GM10248 (cell line): ENCODE results near the gene PIP5K1C.

ENCODE experiments used
- CTCF ChIA-PET: fragments of 300-600 bp; sonication (Branson Sonifier 250); formaldehyde crosslinking; extraction: SDS; loops from one replicate; lab custom pipeline; 2021; ENCODE audit warnings: antibody characterized with exemption; lab: Yijun Ruan, JAX
- POLR2A ChIA-PET: fragments of 350-650 bp; sonication (Branson Sonifier 250); formaldehyde crosslinking; extraction: SDS; loops from one replicate; lab custom pipeline; 2020; ENCODE audit warnings: antibody characterized with exemption; lab: Yijun Ruan, JAX
- DNase-seq: peaks from one replicate; pipeline ENCODE4 v3.0.0; 2012; ENCODE audit errors: extremely low spot score
- CTCF ChIP-seq: IDR thresholded peaks from 2 replicates; pipeline ENCODE4 v1.5.1; 2012; ENCODE audit warnings: mild to moderate bottlenecking, low read depth; ENCODE audit errors: extremely low read depth, missing control alignments, control extremely low read depth

The PIP5K1C gene

GRCh38 chr19:3682286-3682685 is 18.0 kb downstream of the PIP5K1C start:
- ChIA-PET POLR2A (no interaction called here), CTCF (interaction anchor here (0.7 to 2.1 kb wide), 4 partner anchors 11 to 22 kb away, joined by 3 to 5 read pairs (median 4); no protein-coding TSS in a partner anchor)
- no peak for TF ChIP-seq CTCF
- no peak for DNase-seq

GRCh38 chr19:3680939-3681338 is 19.3 kb downstream of the PIP5K1C start:
- CTCF ChIA-PET = no interaction called here

GRCh38 chr19:3679581-3679980 is 20.7 kb downstream of the PIP5K1C start:
- ChIA-PET POLR2A (no interaction called here), CTCF (interaction anchor here (1.4 kb wide), 1 partner anchor 12 kb away, joined by 4 read pairs; no protein-coding TSS in a partner anchor)
- DNase-seq = no peak
- TF ChIP-seq CTCF = no peak

More at GRCh38 chr19:3680939-3681338, 19.3 kb downstream of the PIP5K1C start:
- POLR2A ChIA-PET = no interaction called here
- no peak for DNase-seq
- TF ChIP-seq CTCF = no peak

- ChIA-PET POLR2A (no interaction called here), CTCF (interaction anchor here (1.4 kb wide), 1 partner anchor 12 kb away, joined by 4 read pairs; no protein-coding TSS in a partner anchor)
- no peak for DNase-seq
- no peak for TF ChIP-seq CTCF
These were observed 21.1 kb downstream of the PIP5K1C start for GRCh38 chr19:3679138-3679537.

GRCh38 chr19:3678188-3678587 is 22.1 kb downstream of the PIP5K1C start:
- ChIA-PET POLR2A (no interaction called here), CTCF (no interaction called here)
- no peak for TF ChIP-seq CTCF
- no peak for DNase-seq

GRCh38 chr19:3674784-3675543 is 25.3 kb downstream of the PIP5K1C start:
- TF ChIP-seq CTCF = no peak
- ChIA-PET POLR2A (interaction anchor here (0.7 kb wide), 1 partner anchor 623 kb away, joined by 3 read pairs; no protein-coding TSS in a partner anchor), CTCF (interaction anchor here (1.2 to 11.2 kb wide), 5 partner anchors 9 to 28 kb away, joined by 4 to 148 read pairs (median 4); partner anchors contain the start of genes PIP5K1C and TJP3)
- DNase-seq = no peak
